ENCODE data around the gene PHLPP1. TPM values are rescaled to one million over a fixed set of nuclear protein-coding genes. Genes with fewer than 3 reads are reported as not detected.

The PHLPP1 gene
- total RNA-seq, 1 experiment from 2014 or later: 28.0 TPM

- CTCF ChIA-PET: interaction anchor here (1.5 kb wide), 1 partner anchor 44 kb away, joined by 4 read pairs; no protein-coding TSS in a partner anchor
- Mint-ChIP-seq H3K27me3 (ENCODE audit: unreplicated experiment) (no peaks in the 10 kb centered on the region), H3K4me1 (ENCODE audit: low read depth, unreplicated experiment) (peaks cover 59% of the 10 kb centered on the region), H3K36me3 (ENCODE audit: insufficient read depth, unreplicated experiment) (peaks cover 2% of the 10 kb centered on the region), H3K27ac (ENCODE audit: unreplicated experiment) (no peak overlapping the region), H3K4me3 (ENCODE audit: low read depth, unreplicated experiment) (no peak overlapping the region), H3K9me3 (ENCODE audit: low read depth, unreplicated experiment) (no peaks in the 10 kb centered on the region)
- BruUV-seq (replicated peaks): no TSS peak
- no peak for DNase-seq
- TF ChIP-seq, protein P1, sequence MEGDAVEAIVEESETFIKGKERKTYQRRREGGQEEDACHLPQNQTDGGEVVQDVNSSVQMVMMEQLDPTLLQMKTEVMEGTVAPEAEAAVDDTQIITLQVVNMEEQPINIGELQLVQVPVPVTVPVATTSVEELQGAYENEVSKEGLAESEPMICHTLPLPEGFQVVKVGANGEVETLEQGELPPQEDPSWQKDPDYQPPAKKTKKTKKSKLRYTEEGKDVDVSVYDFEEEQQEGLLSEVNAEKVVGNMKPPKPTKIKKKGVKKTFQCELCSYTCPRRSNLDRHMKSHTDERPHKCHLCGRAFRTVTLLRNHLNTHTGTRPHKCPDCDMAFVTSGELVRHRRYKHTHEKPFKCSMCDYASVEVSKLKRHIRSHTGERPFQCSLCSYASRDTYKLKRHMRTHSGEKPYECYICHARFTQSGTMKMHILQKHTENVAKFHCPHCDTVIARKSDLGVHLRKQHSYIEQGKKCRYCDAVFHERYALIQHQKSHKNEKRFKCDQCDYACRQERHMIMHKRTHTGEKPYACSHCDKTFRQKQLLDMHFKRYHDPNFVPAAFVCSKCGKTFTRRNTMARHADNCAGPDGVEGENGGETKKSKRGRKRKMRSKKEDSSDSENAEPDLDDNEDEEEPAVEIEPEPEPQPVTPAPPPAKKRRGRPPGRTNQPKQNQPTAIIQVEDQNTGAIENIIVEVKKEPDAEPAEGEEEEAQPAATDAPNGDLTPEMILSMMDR (IDR thresholded peaks at IDR 0.05; ENCODE audit: unreplicated experiment): no peak
- intact Hi-C loops (cut with micrococcal nuclease; ENCODE audit: unreplicated experiment): loop anchor here (5.0 kb wide), 1 partner anchor 34 kb away; no protein-coding TSS in a partner anchor
These were observed 53.2 kb downstream of the PHLPP1 start for GRCh38 chr18:62768558-62768943.

DNA sequence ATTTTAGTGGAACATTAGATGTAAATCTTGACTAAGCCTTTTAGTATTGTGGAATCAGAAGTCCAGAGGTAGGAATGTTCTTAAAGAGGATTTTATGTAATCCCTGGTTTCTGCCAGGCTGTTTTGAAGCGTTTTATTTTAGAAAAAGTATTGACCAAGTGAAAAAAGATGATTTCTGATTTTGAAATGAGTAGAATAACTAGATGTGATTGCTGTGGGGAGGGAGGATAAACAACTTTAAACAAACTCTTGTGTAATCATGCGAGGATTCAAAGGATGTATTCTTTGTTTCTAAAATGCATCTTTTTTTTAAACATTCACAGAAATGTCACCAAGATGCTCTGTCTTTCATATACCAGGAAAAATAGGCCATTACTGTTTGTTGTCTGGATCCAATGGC is 53.9 kb downstream of the PHLPP1 start:
- Mint-ChIP-seq H3K4me1 (ENCODE audit: low read depth, unreplicated experiment) (peaks cover 61% of the 10 kb centered on the region), H3K4me3 (ENCODE audit: low read depth, unreplicated experiment) (no peak overlapping the region), H3K27me3 (ENCODE audit: unreplicated experiment) (no peaks in the 10 kb centered on the region), H3K27ac (ENCODE audit: unreplicated experiment) (no peak overlapping the region), H3K36me3 (ENCODE audit: insufficient read depth, unreplicated experiment) (no peaks in the 10 kb centered on the region), H3K9me3 (ENCODE audit: low read depth, unreplicated experiment) (no peaks in the 10 kb centered on the region)
- no TSS peak for BruUV-seq (replicated peaks)
- TF ChIP-seq, protein P1 (IDR thresholded peaks at IDR 0.05; ENCODE audit: unreplicated experiment): no peak
- intact Hi-C loops (cut with micrococcal nuclease; ENCODE audit: unreplicated experiment): loop anchor here (5.0 kb wide), 1 partner anchor 33 kb away; no protein-coding TSS in a partner anchor
- CTCF ChIA-PET: no interaction called here
- no peak for DNase-seq

- intact Hi-C loops (cut with micrococcal nuclease; ENCODE audit: unreplicated experiment): no loop called here
- TF ChIP-seq, protein P1 (IDR thresholded peaks at IDR 0.05; ENCODE audit: unreplicated experiment): no peak
- Mint-ChIP-seq H3K9me3 (ENCODE audit: low read depth, unreplicated experiment) (no peaks in the 10 kb centered on the region), H3K4me1 (ENCODE audit: low read depth, unreplicated experiment) (peaks cover 41% of the 10 kb centered on the region), H3K27me3 (ENCODE audit: unreplicated experiment) (no peaks in the 10 kb centered on the region), H3K27ac (ENCODE audit: unreplicated experiment) (no peak overlapping the region), H3K36me3 (ENCODE audit: insufficient read depth, unreplicated experiment) (no peaks in the 10 kb centered on the region), H3K4me3 (ENCODE audit: low read depth, unreplicated experiment) (no peak overlapping the region)
- CTCF ChIA-PET: no interaction called here
- BruUV-seq (replicated peaks): no TSS peak
- no peak for DNase-seq
These were observed 56.3 kb downstream of the PHLPP1 start for GRCh38 chr18:62771494-62772270.

DNA sequence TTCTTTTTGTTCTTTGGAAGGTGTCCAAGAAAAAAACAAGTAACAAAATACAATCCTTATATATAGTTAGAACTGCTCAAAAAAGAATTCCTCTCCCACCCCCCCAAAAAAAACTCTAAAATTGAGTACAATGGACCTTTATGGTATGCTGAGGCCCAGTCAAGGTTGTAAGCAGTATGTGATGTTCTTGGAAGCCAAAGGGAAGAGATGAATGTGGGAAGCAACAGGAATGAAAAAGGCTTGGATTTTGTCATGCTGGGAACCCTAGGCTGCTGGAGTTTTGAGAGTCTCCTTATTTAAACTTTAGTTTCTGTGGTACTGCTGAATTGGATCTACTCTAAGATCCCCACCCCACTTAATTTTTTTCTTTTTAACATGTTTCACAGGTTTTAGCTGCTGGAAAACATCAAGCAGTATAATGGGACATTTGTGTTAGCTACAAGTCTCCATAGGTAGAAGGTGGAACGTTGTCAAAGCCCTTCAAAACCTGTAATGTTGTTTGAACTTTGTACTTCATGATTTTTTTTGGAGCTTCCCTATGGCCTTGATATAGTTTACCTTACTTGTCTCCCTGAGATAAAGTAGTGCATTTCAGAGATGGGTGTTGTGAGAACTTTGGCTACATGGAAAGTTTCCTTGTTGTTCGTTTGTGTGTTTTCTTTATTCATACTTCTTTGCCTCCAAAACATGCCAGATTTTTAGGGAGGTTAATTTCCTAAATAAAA is 57.7 kb downstream of the PHLPP1 start:
- no peak for DNase-seq
- H3K9me3 Mint-ChIP-seq (ENCODE audit: low read depth, unreplicated experiment): no peaks in the 10 kb centered on the region
- H3K4me1 Mint-ChIP-seq (ENCODE audit: low read depth, unreplicated experiment): peaks cover 34% of the 10 kb centered on the region
- TF ChIP-seq, protein P1 (IDR thresholded peaks at IDR 0.05; ENCODE audit: unreplicated experiment): no peak
- CTCF ChIA-PET: no interaction called here
- intact Hi-C loops (cut with micrococcal nuclease; ENCODE audit: unreplicated experiment): no loop called here
- H3K27me3 Mint-ChIP-seq (ENCODE audit: unreplicated experiment): no peaks in the 10 kb centered on the region
- no peak overlapping the region for H3K27ac Mint-ChIP-seq (ENCODE audit: unreplicated experiment)
- no peak overlapping the region for H3K4me3 Mint-ChIP-seq (ENCODE audit: low read depth, unreplicated experiment)
- no peaks in the 10 kb centered on the region for H3K36me3 Mint-ChIP-seq (ENCODE audit: insufficient read depth, unreplicated experiment)
- BruUV-seq (replicated peaks): no TSS peak

Data from Calu3 (cell line).